Neural crest cell (in vitro differentiated cells): ENCODE measurements around the gene FBLN2. TPM values are rescaled to one million over a fixed set of nuclear protein-coding genes. Genes with fewer than 3 reads are reported as not detected.

Experiments
- DNase-seq: peaks from one replicate; pipeline ENCODE4 v3.0.0; 2021; ENCODE audit warnings: low read depth, mixed read lengths, low spot score
- H3K27ac Mint-ChIP-seq: one replicate; pipeline ENCODE4 v1.8.0; 2021; ENCODE audit warnings: mild to moderate bottlenecking, mixed read lengths; ENCODE audit not compliant: unreplicated experiment
- H3K27me3 Mint-ChIP-seq: 2 replicates; pipeline ENCODE4 v1.8.0; 2021; ENCODE audit warnings: low read depth, mild to moderate bottlenecking, mixed read lengths
- H3K36me3 Mint-ChIP-seq: 2 replicates; pipeline ENCODE4 v1.8.0; 2021; ENCODE audit warnings: low read depth, mild to moderate bottlenecking, mixed read lengths
- H3K4me1 Mint-ChIP-seq: 2 replicates; pipeline ENCODE4 v1.8.0; 2021; ENCODE audit warnings: mixed read lengths
- H3K4me3 Mint-ChIP-seq: one replicate; pipeline ENCODE4 v1.8.0; 2021; ENCODE audit warnings: mild to moderate bottlenecking, mixed read lengths
- H3K9me3 Mint-ChIP-seq: 2 replicates; pipeline ENCODE4 v1.8.0; 2021; ENCODE audit warnings: mixed read lengths
- CTCF ChIP-seq: fragments of 200-600 bp; sonication (generic); conservative IDR thresholded peaks from 2 replicates; pipeline ENCODE4 v1.5.0; 2021; ENCODE audit warnings: antibody characterized with exemption, mild to moderate bottlenecking
- total RNA-seq: library from RNA; stranded (reverse); gene quantifications from 2 replicates; pipeline ENCODE4 v1.2.1, GENCODE V29; 2021

FBLN2 gene
- total RNA-seq, 1 donor from 2014 or later = 6.3 TPM

- no peaks in the 10 kb centered on the region for H3K27me3 Mint-ChIP-seq
- no peak overlapping the region for H3K4me3 Mint-ChIP-seq
- H3K36me3 Mint-ChIP-seq = no peaks in the 10 kb centered on the region
- no peaks in the 10 kb centered on the region for H3K9me3 Mint-ChIP-seq
- no peak for DNase-seq
- TF ChIP-seq CTCF = no peak
- H3K4me1 Mint-ChIP-seq = no peaks in the 10 kb centered on the region
- no peak overlapping the region for H3K27ac Mint-ChIP-seq
These were observed 39.3 kb downstream of the FBLN2 start for GRCh38 chr3:13588221-13588701.

GRCh38 chr3:13588993-13589392 is 40.1 kb downstream of the FBLN2 start:
- TF ChIP-seq CTCF = no peak
- Mint-ChIP-seq H3K4me1 (no peaks in the 10 kb centered on the region), H3K36me3 (no peaks in the 10 kb centered on the region), H3K27ac (no peak overlapping the region), H3K9me3 (no peaks in the 10 kb centered on the region), H3K27me3 (no peaks in the 10 kb centered on the region), H3K4me3 (no peak overlapping the region)
- DNase-seq = no peak

- H3K4me1 Mint-ChIP-seq = peaks cover 5% of the 10 kb centered on the region
- no peaks in the 10 kb centered on the region for H3K9me3 Mint-ChIP-seq
- no peak for TF ChIP-seq CTCF
- H3K27me3 Mint-ChIP-seq = no peaks in the 10 kb centered on the region
- no peak overlapping the region for H3K4me3 Mint-ChIP-seq
- H3K36me3 Mint-ChIP-seq = no peaks in the 10 kb centered on the region
- no peak overlapping the region for H3K27ac Mint-ChIP-seq
- no peak for DNase-seq
These were observed 42.1 kb downstream of the FBLN2 start for GRCh38 chr3:13590841-13591520.

- Mint-ChIP-seq H3K27ac (no peak overlapping the region), H3K27me3 (no peaks in the 10 kb centered on the region), H3K4me3 (no peak overlapping the region), H3K9me3 (no peaks in the 10 kb centered on the region), H3K36me3 (no peaks in the 10 kb centered on the region), H3K4me1 (peaks cover 5% of the 10 kb centered on the region)
- DNase-seq = no peak
- TF ChIP-seq CTCF = no peak
These were observed 44.7 kb downstream of the FBLN2 start for GRCh38 chr3:13593615-13594014.

- H3K27me3 Mint-ChIP-seq = no peaks in the 10 kb centered on the region
- TF ChIP-seq CTCF = no peak
- H3K4me3 Mint-ChIP-seq = no peak overlapping the region
- no peaks in the 10 kb centered on the region for H3K36me3 Mint-ChIP-seq
- no peak overlapping the region for H3K27ac Mint-ChIP-seq
- peaks cover 5% of the 10 kb centered on the region for H3K4me1 Mint-ChIP-seq
- no peak for DNase-seq
- H3K9me3 Mint-ChIP-seq = no peaks in the 10 kb centered on the region
These were observed 45.2 kb downstream of the FBLN2 start for GRCh38 chr3:13594146-13594545.
